K562 (cell line): ENCODE measurements around the gene TRAK1. TPM values are rescaled to one million over a fixed set of nuclear protein-coding genes. Genes with fewer than 3 reads are reported as not detected.

Source experiments
- ATAC-seq: fragments of 200-7000 bp; cut with Tn5 transposase; 3 replicates; pipeline ENCODE4 v1.9.1; 2020; ENCODE audit warnings: moderate library complexity
- BruUV-seq: library from RNA; stranded (reverse); fragments of 400-500 nt; replicated peaks from 2 replicates; lab custom pipeline; 2021; lab: Mats Ljungman, UMichigan
- CTCF ChIA-PET: fragments of 300-600 bp; formaldehyde crosslinking; extraction: SDS; loops from one replicate; lab custom pipeline; 2021; ENCODE audit warnings: low intra/inter-chr PET ratio; lab: Yijun Ruan, JAX
- POLR2A ChIA-PET: fragments of 300-600, 350-650 bp; sonication (Branson Sonifier 250); formaldehyde crosslinking; extraction: SDS; loops from one replicate; lab custom pipeline; 2021; ENCODE audit warnings: antibody characterized with exemption, inconsistent platforms; lab: Yijun Ruan, JAX
- DNase-seq, 4 experiments: peaks; one replicate each; pipeline versions ENCODE4 v3.0.0 to v3.0.0-alpha.2; 2011 to 2018; ENCODE audit warnings: low spot score in 3 of 4, mixed read lengths in 3 of 4; ENCODE audit errors: extremely low read depth in 1 of 4
- FAIRE-seq: peaks from 2 replicates; lab custom pipeline; 2011; peaks lifted over from hg19 to GRCh38; lab: Jason Lieb, UNC
- H2AFZ ChIP-seq: 2 replicates; pipeline ENCODE4 v1.6.0; 2011; ENCODE audit warnings: low read depth, low read length, control low read depth, inconsistent platforms
- H3K27ac ChIP-seq: fragments of 200-600 bp; 3 replicates; pipeline ENCODE4 v1.8.0; 2011; ENCODE audit warnings: low read depth, mild to moderate bottlenecking, control low read depth, inconsistent platforms, low read length, moderate library complexity, mixed read lengths; ENCODE audit errors: extremely low read depth
- H3K27me3 ChIP-seq, 2 experiments: fragments of 300-600 bp in 1 of 2; 2 replicates in 1 of 2; 3 replicates in 1 of 2; pipeline versions ENCODE4 v1.6.0 to v1.8.0; 2011; ENCODE audit warnings: inconsistent platforms in 2 of 2, low read length in 2 of 2, mild to moderate bottlenecking in 1 of 2, mixed read lengths in 1 of 2, moderate library complexity in 1 of 2; ENCODE audit not compliant: control insufficient read depth in 2 of 2, insufficient read depth in 2 of 2
- H3K36me3 ChIP-seq: fragments of 300-600 bp; 3 replicates; pipeline ENCODE4 v1.8.0; 2011; ENCODE audit warnings: mild to moderate bottlenecking, low read length, inconsistent platforms; ENCODE audit not compliant: control insufficient read depth, insufficient read depth
- H3K4me1 ChIP-seq, 2 experiments: fragments of 200-600 bp in 1 of 2; replicated peaks in 1 of 2; 2 replicates in 1 of 2; 3 replicates in 1 of 2; pipeline versions ENCODE4 v1.5.1 to v1.8.0; 2011; ENCODE audit warnings: inconsistent platforms in 2 of 2, low read length in 2 of 2, mild to moderate bottlenecking in 1 of 2, mixed read lengths in 1 of 2, moderate library complexity in 1 of 2; ENCODE audit not compliant: control insufficient read depth in 2 of 2, insufficient read depth in 2 of 2
- H3K4me2 ChIP-seq: 2 replicates; pipeline ENCODE4 v1.6.1; 2011; ENCODE audit warnings: low read length, control low read depth, inconsistent platforms, mixed read lengths; ENCODE audit not compliant: insufficient read depth
- H3K4me3 ChIP-seq: fragments of 200-600 bp; sonication (generic), shearing (Covaris generic); 2 replicates; pipeline ENCODE4 v1.5.1; 2016; ENCODE audit warnings: control low read depth, inconsistent platforms
- H3K79me2 ChIP-seq: fragments of 200-600 bp; 3 replicates; pipeline ENCODE4 v1.8.0; 2011; ENCODE audit warnings: low read length, inconsistent platforms; ENCODE audit not compliant: control insufficient read depth, insufficient read depth
- H3K9ac ChIP-seq, 2 experiments: 2 replicates each; pipeline versions ENCODE4 v1.6.0 to v1.6.1; 2011; ENCODE audit warnings: low read depth in 2 of 2, low read length in 2 of 2, control low read depth in 1 of 2, inconsistent platforms in 1 of 2, mild to moderate bottlenecking in 1 of 2, mixed read lengths in 1 of 2; ENCODE audit not compliant: insufficient read depth in 1 of 2
- H3K9me1 ChIP-seq: one replicate; pipeline ENCODE4 v1.6.0; 2011; ENCODE audit warnings: inconsistent platforms, mild to moderate bottlenecking, low read length, moderate library complexity; ENCODE audit not compliant: control insufficient read depth, insufficient read depth
- H3K9me3 ChIP-seq: replicated peaks from 2 replicates; pipeline ENCODE4 v1.5.1; 2011; ENCODE audit warnings: low read depth, low read length, inconsistent platforms; ENCODE audit not compliant: control insufficient read depth, insufficient read depth
- H4K20me1 ChIP-seq: replicated peaks from 2 replicates; pipeline ENCODE4 v1.6.1; 2011; ENCODE audit warnings: low read length, inconsistent platforms, mixed read lengths; ENCODE audit not compliant: control insufficient read depth, insufficient read depth
- BRD9 ChIP-seq: fragments of 450-650 bp; IDR thresholded peaks from 2 replicates; pipeline ENCODE4 v1.6.1; 2018; ENCODE audit warnings: low read depth; ENCODE audit not compliant: partially characterized antibody
- ILK ChIP-seq: fragments of 450-650 bp; IDR thresholded peaks from 2 replicates; pipeline ENCODE4 v1.6.1; 2016; ENCODE audit warnings: missing genetic modification characterization, low read depth, mild to moderate bottlenecking, missing compliant biosample characterization, moderate library complexity, borderline replicate concordance
- MXI1 ChIP-seq: IDR thresholded peaks from 2 replicates; pipeline ENCODE4 v1.6.1; 2011; ENCODE audit warnings: low read depth, mild to moderate bottlenecking, improper control_type of control experiment, low read length
- NFIC ChIP-seq: fragments of 450-650 bp; IDR thresholded peaks from 2 replicates; pipeline ENCODE4 v1.6.1; 2017; ENCODE audit warnings: mild to moderate bottlenecking, inconsistent platforms
- RAD21 ChIP-seq, 2 experiments: fragments of 250-450 bp in 1 of 2; fragments of 450-650 bp in 1 of 2; sonication (Bioruptor Pico) in 1 of 2; formaldehyde crosslinking in 1 of 2; IDR thresholded peaks in 1 of 2; conservative IDR thresholded peaks in 1 of 2; 2 replicates each; pipeline versions ENCODE4 v1.4.0 to v1.8.0; 2020 to 2022; ENCODE audit warnings: mild to moderate bottlenecking in 2 of 2, moderate library complexity in 1 of 2
- SMC3 ChIP-seq: conservative IDR thresholded peaks from 2 replicates; pipeline ENCODE4 v1.6.1; 2011; ENCODE audit warnings: low read depth, low read length, improper control_type of control experiment; ENCODE audit not compliant: insufficient read depth
- UBTF ChIP-seq, 2 experiments: IDR thresholded peaks; 2 replicates each; pipeline ENCODE4 v1.6.1; 2012; ENCODE audit warnings: improper control_type of control experiment in 2 of 2, low read depth in 2 of 2, low read length in 2 of 2, borderline replicate concordance in 1 of 2
- WGBS: fragments of 100-300 bp; shearing (Covaris generic); methylation state at CpG from one replicate; pipeline ENCODE4 v1.1.6; 2016; ENCODE audit warnings: low coverage, mixed read lengths; ENCODE audit not compliant: insufficient coverage; ENCODE audit errors: missing lambda C conversion rate; 5-methylcytosine and 5-hydroxymethylcytosine counted together
- in situ Hi-C: fragments of 300-500 bp; cut with MboI; formaldehyde crosslinking; loops from 4 replicates; pipeline ENCODE4 v1.15.0; 2018; ENCODE audit warnings: inconsistent platforms, mixed read lengths
- intact Hi-C: fragments of 100-400 bp; cut with micrococcal nuclease; formaldehyde crosslinking; loops from 2 replicates; pipeline ENCODE4 v1.14.2; 2022
- polyA plus RNA-seq, 8 experiments: library from polyadenylated mRNA; depleted of rRNA in 4 of 8; stranded (reverse) in 5 of 8; unstranded in 3 of 8; fragments of >200 nt; fragmentation: Nextera tagmentation in 2 of 8; fragmentation: Illumina TruSeq in 1 of 8; extraction: Ambion mirVana in 2 of 8; extraction: Trizol in 1 of 8; gene quantifications; 2 replicates each; pipeline versions ENCODE4 v1.2.1 to v1.2.3, GENCODE V29; 2011 to 2014; ENCODE audit warnings: inconsistent platforms in 1 of 8, missing spikeins in 1 of 8
- total RNA-seq, 7 experiments: library from RNA; depleted of rRNA in 6 of 7; stranded (reverse); fragments of >200 nt in 6 of 7; fragmentation: Illumina TruSeq in 2 of 7; extraction: Trizol in 2 of 7; gene quantifications; 2 replicates each; pipeline versions ENCODE4 v1.2.1 to v1.2.3, GENCODE V29; 2011 to 2021; ENCODE audit warnings: low replicate concordance in 1 of 7
- TF ChIP-seq, protein P1 (sequence below), 3 experiments: IDR thresholded peaks in 2 of 3; conservative IDR thresholded peaks in 1 of 3; 2 replicates each; pipeline ENCODE4 v1.5.1; 2011 to 2012; ENCODE audit warnings: low read length in 3 of 3, mild to moderate bottlenecking in 3 of 3, control low read depth in 2 of 3, improper control_type of control experiment in 1 of 3, inconsistent platforms in 1 of 3, low read depth in 1 of 3, mixed read lengths in 1 of 3, moderate library complexity in 1 of 3; ENCODE audit not compliant: insufficient read depth in 2 of 3
- TF ChIP-seq, protein P2 (sequence below): sonication (generic); formaldehyde crosslinking; IDR thresholded peaks from 2 replicates; pipeline ENCODE4 v1.8.0; 2022; ENCODE audit warnings: mild to moderate bottlenecking, missing genetic modification reagents

TRAK1 gene
- total and polyA plus RNA-seq, 9 of the 15 experiments (the other 6 are each of a cell fraction or from before 2014, with no cell fraction given): 5.3 to 28.5 (median 17.5) TPM

- POLR2A ChIA-PET: interaction anchor here (1.0 to 1.4 kb wide), 4 partner anchors 17 to 315 kb away, joined by 3 to 4 read pairs (median 3); no protein-coding TSS in a partner anchor
- Histone ChIP-seq H3K4me3 (no peak overlapping the region), H3K9ac (no peak overlapping the region), H3K9me1 (no peaks in the 10 kb centered on the region), H3K27ac (no peak overlapping the region), H2AFZ (no peak overlapping the region), H3K4me1 (peaks cover 0 to 4% of the 10 kb centered on the region in 2 experiments; a peak in 2 of 5 replicates), H4K20me1 (0 out of 2 replicates have a peak, but pooled peaks cover 4% of the 10 kb centered on the region), H3K27me3 (peaks cover 7 to 28% of the 10 kb centered on the region in 2 experiments; a peak in 4 of 5 replicates), H3K79me2 (no peaks in the 10 kb centered on the region), H3K4me2 (no peak overlapping the region), H3K9me3 (no peaks in the 10 kb centered on the region), H3K36me3 (no peaks in the 10 kb centered on the region)
- CTCF ChIA-PET: interaction anchor here (0.7 to 3.6 kb wide), 9 partner anchors 210 to 722 kb away, joined by 3 to 32 read pairs (median 5); no protein-coding TSS in a partner anchor
- intact Hi-C loops (loop anchor here (1.0 to 10.0 kb wide), 3 partner anchors 213 to 525 kb away; no protein-coding TSS in a partner anchor), in situ Hi-C loops (loop anchor here (10.0 kb wide), 1 partner anchor 215 kb away; no protein-coding TSS in a partner anchor)
- DNase-seq (peak; percentile 41 to 59 (median 52)), FAIRE-seq (peak; percentile 55), ATAC-seq (peak; percentile 66)
- 1% methylated on average over 10 of the region's 14 CpGs for WGBS
- BruUV-seq: no TSS peak
- TF ChIP-seq NFIC: no peak
- TF ChIP-seq SMC3: peak; percentile 63
- TF ChIP-seq MXI1: no peak
- TF ChIP-seq ILK (tag): no peak
- TF ChIP-seq, protein P1, sequence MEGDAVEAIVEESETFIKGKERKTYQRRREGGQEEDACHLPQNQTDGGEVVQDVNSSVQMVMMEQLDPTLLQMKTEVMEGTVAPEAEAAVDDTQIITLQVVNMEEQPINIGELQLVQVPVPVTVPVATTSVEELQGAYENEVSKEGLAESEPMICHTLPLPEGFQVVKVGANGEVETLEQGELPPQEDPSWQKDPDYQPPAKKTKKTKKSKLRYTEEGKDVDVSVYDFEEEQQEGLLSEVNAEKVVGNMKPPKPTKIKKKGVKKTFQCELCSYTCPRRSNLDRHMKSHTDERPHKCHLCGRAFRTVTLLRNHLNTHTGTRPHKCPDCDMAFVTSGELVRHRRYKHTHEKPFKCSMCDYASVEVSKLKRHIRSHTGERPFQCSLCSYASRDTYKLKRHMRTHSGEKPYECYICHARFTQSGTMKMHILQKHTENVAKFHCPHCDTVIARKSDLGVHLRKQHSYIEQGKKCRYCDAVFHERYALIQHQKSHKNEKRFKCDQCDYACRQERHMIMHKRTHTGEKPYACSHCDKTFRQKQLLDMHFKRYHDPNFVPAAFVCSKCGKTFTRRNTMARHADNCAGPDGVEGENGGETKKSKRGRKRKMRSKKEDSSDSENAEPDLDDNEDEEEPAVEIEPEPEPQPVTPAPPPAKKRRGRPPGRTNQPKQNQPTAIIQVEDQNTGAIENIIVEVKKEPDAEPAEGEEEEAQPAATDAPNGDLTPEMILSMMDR (IDR thresholded peaks at IDR 0.05 in 2 of 3, conservative IDR thresholded peaks at IDR 0.05 in 1 of 3; ENCODE audit: insufficient read depth in 2 of 3, low read depth in 1 of 3, low read length in 3 of 3): peak; percentile 60 to 80 (median 68)
- peak; percentile 80 to 89 for TF ChIP-seq RAD21 (CRISPR knock-in tag; conservative IDR thresholded peaks at IDR 0.05 in 1 of 2, IDR thresholded peaks at IDR 0.05 in 1 of 2)
- TF ChIP-seq, protein P2, sequence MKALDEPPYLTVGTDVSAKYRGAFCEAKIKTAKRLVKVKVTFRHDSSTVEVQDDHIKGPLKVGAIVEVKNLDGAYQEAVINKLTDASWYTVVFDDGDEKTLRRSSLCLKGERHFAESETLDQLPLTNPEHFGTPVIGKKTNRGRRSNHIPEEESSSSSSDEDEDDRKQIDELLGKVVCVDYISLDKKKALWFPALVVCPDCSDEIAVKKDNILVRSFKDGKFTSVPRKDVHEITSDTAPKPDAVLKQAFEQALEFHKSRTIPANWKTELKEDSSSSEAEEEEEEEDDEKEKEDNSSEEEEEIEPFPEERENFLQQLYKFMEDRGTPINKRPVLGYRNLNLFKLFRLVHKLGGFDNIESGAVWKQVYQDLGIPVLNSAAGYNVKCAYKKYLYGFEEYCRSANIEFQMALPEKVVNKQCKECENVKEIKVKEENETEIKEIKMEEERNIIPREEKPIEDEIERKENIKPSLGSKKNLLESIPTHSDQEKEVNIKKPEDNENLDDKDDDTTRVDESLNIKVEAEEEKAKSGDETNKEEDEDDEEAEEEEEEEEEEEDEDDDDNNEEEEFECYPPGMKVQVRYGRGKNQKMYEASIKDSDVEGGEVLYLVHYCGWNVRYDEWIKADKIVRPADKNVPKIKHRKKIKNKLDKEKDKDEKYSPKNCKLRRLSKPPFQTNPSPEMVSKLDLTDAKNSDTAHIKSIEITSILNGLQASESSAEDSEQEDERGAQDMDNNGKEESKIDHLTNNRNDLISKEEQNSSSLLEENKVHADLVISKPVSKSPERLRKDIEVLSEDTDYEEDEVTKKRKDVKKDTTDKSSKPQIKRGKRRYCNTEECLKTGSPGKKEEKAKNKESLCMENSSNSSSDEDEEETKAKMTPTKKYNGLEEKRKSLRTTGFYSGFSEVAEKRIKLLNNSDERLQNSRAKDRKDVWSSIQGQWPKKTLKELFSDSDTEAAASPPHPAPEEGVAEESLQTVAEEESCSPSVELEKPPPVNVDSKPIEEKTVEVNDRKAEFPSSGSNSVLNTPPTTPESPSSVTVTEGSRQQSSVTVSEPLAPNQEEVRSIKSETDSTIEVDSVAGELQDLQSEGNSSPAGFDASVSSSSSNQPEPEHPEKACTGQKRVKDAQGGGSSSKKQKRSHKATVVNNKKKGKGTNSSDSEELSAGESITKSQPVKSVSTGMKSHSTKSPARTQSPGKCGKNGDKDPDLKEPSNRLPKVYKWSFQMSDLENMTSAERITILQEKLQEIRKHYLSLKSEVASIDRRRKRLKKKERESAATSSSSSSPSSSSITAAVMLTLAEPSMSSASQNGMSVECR: no peak
- TF ChIP-seq BRD9: no peak
- TF ChIP-seq UBTF (IDR thresholded peaks at IDR 0.05; ENCODE audit: borderline replicate concordance in 1 of 2, low read depth in 2 of 2, low read length in 2 of 2): no peak
Measured at GRCh38 chr3:42229942-42230688, 139.0 kb downstream of the TRAK1 start.
